Measurements from ENCODE around the gene AP2S1.
"Not testable (repeated sequence)": the region's sequence is repeated elsewhere in the genome, so short reads cannot be mapped to it uniquely, and the experiment has no call there.

AP2S1 gene

DNA sequence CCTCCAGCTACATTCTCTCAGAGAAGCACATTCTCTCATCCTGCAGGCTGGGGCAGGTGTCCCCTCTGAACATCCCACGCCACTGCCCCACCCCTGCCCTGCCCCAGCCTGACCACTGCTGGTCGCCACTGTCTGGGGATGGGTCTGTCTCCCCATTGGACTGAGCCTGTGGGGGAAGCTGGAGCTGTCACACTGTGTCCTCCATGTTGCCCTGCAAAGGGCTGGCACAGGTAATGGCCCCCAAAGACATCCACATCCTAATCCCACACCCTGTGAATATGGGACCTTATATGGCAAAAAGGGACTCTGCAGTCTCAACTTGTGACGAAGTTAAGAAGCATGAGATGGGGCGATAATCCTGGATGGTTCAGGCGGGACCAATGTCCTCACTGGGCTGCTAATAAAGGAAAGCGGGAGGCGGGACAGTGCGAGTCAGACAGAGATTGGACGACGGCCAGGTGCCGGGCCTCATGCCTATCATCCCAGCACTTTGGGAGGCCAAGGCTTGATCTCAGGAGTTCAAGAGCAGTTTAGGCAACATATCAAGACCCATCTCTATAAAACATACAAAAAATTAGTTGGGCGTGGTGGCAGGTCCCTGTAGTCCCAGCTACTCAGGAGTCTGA lies 9.1 kb downstream of the AP2S1 start:
- no peak for DNase-seq (ENCODE audit: low read depth, low spot score)

DNA sequence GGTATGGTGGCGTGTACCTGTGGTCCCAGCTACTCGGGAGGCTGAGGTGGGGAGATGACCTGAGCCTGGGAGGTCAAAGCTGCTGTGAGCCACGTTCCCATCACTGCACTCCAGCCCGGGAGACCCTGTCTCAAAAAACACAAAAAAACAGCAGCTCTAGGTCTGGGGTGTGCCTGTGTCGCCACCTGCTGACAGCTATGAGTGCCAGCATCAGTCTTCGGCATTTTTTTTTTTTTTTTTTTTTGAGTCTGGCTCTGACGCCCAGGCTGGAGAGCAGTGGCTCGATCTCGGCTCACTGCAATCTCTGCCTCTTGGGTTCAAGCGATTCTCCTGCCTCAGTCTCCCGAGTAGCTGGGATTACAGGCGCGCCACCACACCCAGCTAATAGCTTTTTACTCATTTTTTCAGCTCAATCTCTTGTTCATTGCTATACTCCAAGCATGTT lies 10.1 kb downstream of the AP2S1 start:
- peak; percentile 15 for DNase-seq (ENCODE audit: low read depth, low spot score)

DNA sequence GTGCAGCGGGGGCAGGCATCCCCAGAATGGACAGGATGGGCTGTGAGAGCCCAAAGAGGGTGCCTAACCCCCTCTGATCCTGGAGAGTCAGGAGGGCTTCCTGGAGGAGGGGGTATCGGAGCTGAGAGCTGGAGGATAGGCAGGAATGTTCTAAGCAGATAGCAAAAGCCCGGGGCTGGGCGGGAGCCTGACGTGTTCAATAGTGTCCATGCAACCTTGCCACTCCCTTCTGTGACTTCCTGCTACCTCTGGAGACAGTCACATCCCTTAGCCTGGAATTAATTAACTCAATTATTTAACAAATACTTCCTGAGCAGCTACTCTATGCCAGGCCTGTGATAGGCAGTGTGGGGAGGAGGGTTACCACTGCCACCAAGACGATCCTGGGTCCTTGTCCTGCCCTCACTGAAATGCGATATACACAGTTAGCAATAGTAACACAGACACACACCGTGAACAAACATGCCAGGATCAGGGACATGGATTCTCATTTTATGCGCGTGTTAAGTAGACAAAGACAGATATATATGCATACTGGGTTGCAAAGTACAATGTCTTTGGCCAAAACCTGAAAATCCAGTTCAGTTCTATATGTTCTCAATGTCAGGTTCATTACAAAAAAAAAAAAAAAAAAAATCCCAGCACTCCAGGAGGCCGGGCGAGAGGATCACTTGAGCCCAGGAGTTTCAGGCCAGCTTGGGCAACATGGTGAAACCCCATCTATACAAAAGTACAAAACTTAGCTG lies 10.7 kb downstream of the AP2S1 start:
- DNase-seq (ENCODE audit: low read depth, low spot score) = no peak

DNA sequence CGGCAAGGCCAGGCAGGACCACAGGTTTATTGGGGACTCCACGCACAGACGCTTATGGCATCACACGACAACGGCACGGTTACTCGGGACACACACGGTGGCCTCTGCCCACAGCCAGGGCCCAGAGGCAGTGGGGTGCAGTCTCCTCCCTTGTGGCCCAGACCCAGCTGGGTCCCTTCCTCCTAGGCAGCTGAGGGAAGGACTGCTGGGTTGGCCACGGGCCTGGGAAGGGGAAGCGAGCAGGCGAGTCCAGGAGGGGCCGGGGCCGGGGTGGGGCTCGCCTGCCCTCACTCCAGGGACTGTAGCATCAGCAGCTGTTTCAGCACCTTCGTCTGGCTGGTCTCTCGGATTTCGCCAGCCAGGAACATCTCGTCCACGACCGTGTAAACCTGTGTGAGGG lies 12.5 kb downstream of the AP2S1 start:
- no peak for DNase-seq (ENCODE audit: low read depth, low spot score)

DNA sequence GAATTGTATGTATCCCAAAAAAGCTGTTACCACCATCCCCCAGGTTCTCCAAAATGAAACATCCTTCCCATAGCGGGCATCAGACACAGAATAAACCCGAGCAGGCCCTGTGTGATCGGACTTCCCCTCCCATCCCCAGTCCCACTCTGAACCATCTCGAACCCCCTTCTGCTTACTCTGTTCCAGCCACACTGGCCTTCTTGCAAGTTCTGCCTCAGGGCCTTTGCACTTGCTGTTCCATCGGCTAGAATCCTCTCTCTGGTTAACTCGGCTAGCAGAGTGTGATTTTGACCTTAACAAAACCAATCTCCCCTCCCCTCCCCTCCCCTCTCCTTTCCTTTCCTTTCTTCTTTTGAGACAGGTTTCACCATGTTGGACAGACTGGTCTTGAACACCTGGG lies 15.7 kb downstream of the AP2S1 start:
- DNase-seq (ENCODE audit: low read depth, low spot score) = no peak

DNA sequence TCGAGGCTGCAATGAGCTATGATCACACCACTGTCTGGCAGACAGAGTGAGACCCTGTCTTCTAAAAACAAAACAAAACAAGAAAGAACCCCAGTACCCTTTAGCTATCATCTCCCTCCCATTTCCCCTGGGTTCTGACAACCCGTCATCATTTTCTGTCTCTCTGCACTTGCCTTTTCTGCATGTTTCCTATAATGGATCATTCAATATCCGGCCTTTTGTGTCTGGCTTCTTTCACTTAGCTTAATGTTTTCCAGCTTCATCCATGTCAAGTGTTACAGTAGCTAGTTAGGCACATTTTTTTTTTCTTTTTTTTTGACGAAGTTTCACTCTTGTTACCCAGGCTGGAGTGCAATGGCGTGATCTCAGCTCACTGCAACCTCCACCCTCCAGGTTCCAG lies 16.5 kb downstream of the AP2S1 start:
- no peak for DNase-seq (ENCODE audit: low read depth, low spot score)

DNA sequence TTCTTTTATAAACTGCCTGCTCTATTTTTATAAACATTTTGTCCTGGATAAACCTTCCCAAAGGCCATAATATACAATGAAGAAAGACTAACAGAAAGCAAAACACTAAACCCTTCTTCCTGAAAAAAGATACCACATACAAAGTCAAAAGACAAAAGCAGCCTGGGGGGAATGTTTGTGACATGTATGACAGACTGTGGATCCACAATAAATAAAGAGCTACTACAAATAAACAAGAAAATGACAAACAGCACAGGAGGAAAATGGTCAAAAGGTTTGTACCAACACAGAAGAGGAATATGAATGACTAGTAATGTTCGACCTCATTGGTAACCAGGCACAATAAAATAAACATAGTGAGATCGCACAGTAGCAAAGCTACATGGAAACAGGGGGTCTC lies 19.8 kb downstream of the AP2S1 start:
- DNase-seq (ENCODE audit: low read depth, low spot score) = no peak

DNA sequence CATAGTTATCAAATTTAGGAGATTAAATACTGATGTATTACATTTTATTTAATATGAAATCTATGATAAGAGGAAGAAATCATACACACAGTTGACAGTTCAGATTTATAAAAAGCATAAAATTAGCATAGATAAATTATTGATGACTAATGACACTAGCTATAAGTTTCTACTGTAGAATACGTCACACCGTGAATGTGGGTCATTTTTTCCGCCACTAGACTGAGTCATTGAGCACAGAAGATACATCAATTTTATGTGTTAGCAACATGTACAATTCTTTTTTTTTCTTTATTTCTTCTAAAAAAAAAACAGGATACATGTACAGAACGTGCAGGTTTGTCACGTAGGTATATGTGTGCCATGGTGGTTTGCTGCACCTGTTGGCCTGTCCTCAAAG lies 22.2 kb downstream of the AP2S1 start:
- no peak for DNase-seq (ENCODE audit: low read depth, low spot score)

DNA sequence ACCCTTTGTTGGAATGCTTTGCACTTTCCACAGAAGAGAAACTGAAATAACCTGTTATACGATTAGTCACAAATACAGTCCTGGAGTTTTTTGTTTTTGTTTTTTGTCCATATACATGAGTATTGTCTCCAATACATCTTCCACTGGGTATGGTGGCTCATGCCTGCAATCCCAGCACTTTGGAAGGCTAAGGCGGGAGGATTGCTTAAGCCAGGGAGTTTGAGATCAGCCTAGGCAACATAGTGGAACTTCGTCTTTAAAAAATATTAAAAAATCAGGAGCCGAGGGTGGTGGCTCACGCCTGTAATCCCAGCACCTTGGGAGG lies 25.0 kb downstream of the AP2S1 start:
- DNase-seq (ENCODE audit: low read depth, low spot score) = no peak

DNA sequence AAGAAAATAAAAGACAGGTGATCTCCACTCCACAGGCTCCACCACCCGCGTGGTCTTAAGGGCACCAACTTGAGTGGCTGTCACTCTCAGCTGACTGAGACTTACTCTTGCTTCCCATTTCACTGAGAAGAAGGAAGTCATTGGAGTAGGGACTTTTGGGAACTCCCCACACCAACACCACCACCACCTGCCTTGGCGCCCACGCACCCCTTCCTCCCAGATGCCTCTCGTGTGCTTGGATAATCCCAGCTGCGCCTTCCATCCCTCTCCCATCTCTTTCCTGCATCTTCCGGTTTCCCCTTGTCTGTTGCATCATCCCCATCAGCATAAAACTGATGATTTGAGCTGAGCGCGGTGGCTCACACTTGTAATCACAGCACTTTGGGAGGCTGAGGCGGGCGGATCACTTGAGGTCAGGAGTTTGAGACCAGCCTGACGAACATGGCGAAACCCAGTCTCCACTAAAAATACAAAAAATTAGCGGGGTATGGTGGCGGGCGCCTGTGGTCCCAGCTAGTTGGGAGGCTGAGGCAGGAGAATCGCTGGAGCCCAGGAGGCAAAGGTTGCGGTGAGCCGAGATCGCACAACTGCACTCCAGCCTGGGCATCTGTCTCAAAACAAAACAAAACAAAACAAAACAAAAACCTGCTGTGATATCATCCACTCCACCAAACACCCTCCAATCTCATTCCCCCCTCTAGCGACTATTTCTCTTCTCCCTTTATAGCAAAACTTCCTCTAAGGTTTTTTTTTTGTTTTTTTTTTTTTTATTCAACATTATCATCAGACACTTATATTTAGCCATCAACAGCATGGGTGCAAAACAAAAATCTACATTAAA lies 25.5 kb downstream of the AP2S1 start:
- DNase-seq (ENCODE audit: low read depth, low spot score) = no peak

DNA sequence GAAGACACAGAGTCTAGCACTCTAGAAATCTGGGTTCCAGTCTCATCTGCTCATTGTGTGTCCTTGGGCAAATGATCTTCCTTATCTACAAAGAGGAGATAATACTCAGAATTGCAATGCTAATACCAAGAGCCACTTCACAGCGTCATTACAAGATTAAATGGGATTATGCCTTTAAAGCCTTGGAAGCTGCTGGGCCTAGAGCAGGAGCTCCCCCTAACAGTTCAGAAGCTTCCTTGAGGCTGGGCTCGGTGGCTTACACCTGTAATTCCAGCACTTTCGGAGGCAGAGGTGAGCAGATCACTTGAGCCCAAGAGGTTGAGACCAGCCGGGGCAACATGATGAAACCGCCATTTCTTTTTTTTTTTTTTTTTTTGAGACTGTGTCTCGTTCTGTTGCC lies 27.6 kb downstream of the AP2S1 start:
- no peak for DNase-seq (ENCODE audit: low read depth, low spot score)

DNA sequence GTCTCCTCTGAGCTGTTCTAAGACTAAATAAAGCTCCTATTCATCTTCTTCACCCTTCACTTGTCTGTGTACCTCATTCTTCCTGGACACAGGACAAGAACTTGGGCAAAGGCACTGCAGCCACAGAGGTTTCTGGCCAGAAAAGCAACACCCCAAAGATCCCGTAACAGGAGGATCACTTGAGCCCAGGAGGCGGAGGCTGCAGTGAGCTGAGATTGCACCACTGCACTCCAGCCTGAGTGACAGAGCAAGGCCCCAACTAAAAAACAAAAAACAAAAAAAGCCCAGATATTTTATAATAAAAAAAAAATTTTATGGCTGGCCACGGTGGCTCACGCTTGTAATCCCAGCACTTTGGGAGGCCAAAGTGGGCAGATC lies 28.2 kb downstream of the AP2S1 start:
- not testable (repeated sequence) for DNase-seq (ENCODE audit: low read depth, low spot score)

DNA sequence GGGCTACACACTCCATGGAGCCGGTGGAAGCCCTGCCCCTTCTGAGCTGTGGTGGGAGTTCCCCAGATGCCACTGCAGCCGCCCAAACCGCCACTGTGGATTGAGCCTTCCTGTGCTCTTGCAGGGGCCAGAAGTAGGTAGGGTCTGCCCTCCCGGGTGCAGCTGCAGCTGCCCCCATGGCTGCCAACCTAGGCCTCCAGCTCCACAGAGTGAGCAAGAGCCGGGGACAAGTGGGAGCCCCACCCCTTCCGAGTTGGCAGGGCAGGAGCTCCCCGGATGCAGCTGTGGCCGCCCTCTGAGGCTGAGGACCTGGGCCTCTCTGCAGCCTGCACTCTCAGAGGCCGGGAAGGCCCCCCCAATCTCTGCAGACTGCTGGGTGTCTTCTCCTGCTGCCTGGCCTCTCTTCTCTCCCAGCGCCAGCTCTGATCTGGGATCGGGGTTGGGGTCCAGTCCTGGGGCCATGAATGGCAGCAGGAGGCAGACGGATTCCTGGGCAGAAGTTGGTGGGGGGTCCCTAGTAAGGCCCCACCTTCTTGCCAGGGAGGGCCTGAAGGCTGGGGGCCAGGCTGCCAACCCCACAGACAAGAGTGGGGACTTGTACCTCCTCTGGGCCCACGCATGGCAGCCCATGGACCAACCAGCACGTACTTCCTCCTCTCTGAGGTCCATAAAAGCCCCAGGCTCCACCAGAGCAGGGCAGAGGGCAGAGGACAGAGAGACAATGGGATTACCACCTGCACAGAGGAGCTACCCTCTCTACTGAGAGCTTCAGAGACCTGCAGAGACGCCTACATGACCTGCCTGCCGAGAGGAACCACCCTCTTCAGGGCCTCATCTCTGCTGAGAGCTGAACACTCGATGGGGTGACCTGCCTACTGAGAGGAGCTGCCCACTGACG lies 28.9 kb downstream of the AP2S1 start:
- DNase-seq (ENCODE audit: low read depth, low spot score) = peak; percentile 13

DNA sequence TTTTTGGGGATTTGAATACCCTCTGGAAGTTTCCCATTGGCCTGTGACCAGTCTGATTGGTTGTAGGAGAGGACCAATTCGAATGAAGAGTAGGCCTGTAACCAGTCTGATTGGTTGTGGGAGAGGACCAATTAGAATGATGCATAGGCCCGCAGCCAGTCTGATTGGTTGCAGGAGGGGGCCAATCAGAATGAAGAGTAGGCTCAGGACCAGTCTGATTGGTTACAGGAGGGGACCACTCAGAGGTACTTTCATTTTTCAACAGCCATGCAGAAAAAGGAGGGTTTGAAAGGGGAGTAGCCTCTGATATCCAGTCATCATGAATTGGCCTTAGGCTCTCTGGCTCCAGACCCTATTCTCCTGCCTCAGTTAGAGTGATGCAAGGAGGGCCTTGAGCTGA lies 31.8 kb downstream of the AP2S1 start:
- DNase-seq (ENCODE audit: low read depth, low spot score) = no peak

DNA sequence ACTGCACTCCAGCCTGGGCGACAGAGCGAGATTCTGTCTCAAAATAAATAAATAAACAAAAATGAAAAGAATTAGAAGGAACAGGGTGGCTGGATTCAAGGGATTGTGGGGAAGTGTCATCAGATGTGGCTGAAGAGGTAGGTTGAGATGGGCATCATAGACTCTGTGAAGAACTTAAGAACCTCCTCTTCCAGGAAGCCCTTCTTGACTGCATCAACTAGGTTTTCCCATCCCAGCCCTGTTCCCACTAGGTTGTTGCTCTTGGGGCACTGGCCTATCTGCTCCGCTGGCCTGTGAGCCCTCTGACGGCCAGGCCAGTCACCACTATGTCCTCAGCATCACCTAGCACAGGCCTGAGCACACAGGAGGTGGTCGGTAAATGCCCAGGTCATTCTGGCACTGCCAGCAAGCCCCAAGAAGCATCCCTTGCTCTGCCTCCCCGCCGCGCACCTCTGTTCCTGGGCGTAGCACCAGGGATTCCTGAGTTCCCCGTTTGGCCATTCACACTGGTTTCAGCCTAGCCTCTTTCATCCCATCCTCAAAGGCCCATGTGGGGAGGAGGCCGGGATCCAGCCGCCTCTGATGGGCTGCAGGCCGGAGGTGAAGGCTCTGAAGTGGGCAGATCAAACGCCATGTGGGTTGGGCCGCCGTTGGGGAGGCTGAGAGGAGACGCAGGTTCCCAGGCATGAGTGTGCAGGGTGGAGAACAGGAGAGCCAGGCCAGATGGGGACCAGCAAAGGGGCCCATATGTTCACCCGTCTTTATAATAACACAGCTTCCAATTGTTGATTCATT lies 34.6 kb downstream of the AP2S1 start:
- DNase-seq (ENCODE audit: low read depth, low spot score) = no peak

DNA sequence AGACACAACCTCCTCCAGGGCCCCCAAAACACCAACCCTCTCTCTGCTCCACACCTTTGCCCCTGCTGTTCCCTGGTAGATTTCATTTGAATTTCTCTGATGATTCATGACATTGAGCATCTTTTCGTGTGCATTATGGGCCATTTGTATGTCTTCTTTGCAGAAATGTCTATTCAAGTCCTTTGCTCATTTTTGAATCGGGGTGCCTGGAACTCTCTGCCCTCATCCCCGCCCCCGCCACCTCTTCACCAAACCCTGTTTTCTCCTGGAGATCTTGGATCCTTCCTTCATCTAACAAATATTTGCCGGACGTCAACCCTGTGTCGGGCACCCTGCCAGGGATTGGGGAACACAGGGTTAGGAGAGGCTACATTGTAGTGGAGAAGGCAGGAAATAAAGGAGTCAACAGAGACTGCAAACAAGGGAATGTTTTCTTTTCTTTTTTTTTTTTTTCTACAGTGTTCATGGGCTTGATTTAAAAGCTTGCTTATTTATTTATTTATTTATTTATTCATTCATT lies 36.7 kb downstream of the AP2S1 start:
- DNase-seq (ENCODE audit: low read depth, low spot score) = no peak

DNA sequence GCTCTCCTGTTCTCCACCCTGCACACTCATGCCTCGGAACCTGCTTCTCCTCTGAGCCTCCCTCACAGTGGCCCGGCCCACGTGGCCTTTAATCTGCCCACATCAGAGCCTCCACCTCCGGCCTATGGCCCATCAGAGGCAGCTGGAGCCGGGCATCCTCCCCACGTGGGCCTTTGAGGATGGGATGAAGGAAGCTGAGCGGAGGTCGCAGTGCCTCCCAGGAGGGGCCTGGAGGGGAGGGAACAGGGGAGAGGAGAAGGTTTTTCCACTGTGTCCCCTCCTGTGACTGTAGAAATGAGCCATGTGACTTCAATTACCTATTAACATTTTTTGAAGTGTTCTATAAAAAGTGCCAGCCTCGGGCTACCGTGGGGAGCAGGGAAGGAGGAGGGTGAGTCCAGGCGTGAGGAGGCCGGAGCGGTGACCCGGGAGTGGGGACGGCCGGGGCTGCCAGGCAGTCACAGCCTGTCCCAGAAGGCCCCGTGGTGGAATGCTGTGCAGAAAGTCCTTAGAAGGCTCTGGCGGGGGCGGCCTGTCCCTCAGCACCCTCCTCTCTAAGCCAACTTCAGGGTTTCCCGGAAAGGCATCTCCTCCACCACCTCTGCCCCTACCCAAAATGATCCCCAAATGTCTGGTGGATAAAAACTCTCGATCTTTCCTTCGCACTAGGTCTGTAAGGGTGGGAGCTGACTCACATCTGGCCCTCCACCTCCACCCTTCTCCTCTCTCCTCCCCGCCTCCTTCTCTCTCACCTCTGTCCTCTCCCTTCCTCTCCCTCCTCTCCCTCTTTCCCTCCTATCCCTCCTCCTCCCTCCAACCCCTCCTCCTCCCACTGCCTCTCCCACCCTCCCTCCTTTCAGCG lies 37.4 kb downstream of the AP2S1 start:
- DNase-seq (ENCODE audit: low read depth, low spot score) = no peak

DNA sequence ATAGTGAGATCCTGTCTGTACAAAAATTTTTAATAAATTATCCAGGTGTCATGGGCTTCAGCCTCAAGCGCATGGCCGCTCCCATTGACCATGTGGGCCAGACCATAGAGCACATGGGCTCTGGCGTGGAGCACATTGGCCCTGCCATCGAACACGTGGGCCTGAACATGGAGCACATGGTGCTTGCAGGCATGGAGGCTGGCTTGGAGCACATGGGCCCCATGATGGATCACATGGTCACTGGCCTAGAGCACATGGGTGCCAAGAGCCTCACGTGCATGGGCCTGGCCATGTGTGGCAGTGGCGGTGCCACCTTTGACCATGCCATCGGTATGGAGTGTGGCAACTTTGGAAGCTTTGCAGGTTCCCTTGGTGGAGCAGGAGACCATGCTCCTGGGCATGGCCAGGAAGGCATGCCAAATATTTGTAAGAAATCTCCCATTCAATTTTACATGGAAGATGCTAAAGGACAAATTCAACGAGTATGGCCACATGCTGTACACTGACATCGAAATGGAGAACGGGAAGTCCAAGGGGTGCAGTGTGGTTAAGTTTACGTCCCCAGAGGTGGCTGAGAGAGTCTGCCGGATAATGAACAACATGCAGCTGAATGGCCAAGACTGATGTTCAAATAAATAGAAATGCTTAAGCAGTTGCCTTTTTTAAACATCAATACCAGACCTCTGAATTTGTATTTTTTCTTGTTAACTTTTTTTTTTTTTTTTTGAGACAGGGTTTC lies 40.9 kb downstream of the AP2S1 start:
- DNase-seq (ENCODE audit: low read depth, low spot score) = no peak

DNA sequence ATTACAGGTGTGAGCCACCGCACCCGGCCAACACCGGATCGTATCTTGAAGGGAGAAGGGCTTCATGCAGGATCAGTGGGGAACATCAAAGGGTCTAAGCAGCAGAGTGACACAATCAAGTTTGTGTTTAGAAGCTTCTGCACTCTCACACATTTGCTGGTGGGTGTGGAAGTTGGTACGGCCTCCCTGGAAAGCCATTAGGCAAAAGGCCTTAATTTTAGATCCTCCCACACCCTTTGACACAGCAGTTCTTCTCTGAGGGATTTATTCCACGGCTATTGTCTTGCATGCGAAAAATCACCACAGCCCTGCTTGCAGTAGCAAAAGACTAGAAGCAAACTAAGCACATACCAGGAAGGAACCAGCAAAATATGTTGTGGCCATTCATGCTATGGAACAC lies 44.0 kb downstream of the AP2S1 start:
- no peak for DNase-seq (ENCODE audit: low read depth, low spot score)
